AG09309 (cell line): Measurements from ENCODE around the gene IGFBP7.
A peak's percentile ranks its signal among the peaks of the same experiment; 100 is the strongest.

ENCODE experiments used
- DNase-seq: peaks from one replicate; pipeline ENCODE4 v3.0.0-alpha.2; 2010; ENCODE audit warnings: low read depth
- H3K4me3 ChIP-seq: 2 replicates; pipeline ENCODE4 v1.5.1; 2011; ENCODE audit warnings: mild to moderate bottlenecking, low read depth, low read length, moderate library complexity; ENCODE audit not compliant: control insufficient read depth
- CTCF ChIP-seq: IDR thresholded peaks from 2 replicates; pipeline ENCODE4 v1.5.1; 2011; ENCODE audit warnings: mild to moderate bottlenecking, low read depth, low read length, inconsistent platforms; ENCODE audit not compliant: insufficient read depth, control insufficient read depth; ENCODE audit errors: missing control alignments

The IGFBP7 gene

GRCh38 chr4:57148177-57148576, 38.0 kb upstream of the IGFBP7 start:
- no peak for TF ChIP-seq CTCF
- no peak for DNase-seq
- H3K4me3 ChIP-seq = no peak overlapping the region

- DNase-seq = peak; percentile 79
- TF ChIP-seq CTCF = no peak
Observed at GRCh38 chr4:57147335-57148060, 37.3 kb upstream of the IGFBP7 start.

GRCh38 chr4:57146444-57146843, 36.3 kb upstream of the IGFBP7 start:
- DNase-seq = no peak
- no peak for TF ChIP-seq CTCF
- no peak overlapping the region for H3K4me3 ChIP-seq

More at GRCh38 chr4:57147335-57148060, 37.3 kb upstream of the IGFBP7 start:
- no peak overlapping the region for H3K4me3 ChIP-seq

- DNase-seq = no peak
- H3K4me3 ChIP-seq = no peak overlapping the region
- TF ChIP-seq CTCF = no peak
Observed at GRCh38 chr4:57144466-57144865, 34.3 kb upstream of the IGFBP7 start.

GRCh38 chr4:57139783-57140182, 29.6 kb upstream of the IGFBP7 start:
- DNase-seq = no peak

GRCh38 chr4:57137261-57137660, 27.1 kb upstream of the IGFBP7 start:
- TF ChIP-seq CTCF = no peak
- DNase-seq = no peak

More at GRCh38 chr4:57139783-57140182, 29.6 kb upstream of the IGFBP7 start:
- no peak for TF ChIP-seq CTCF
- no peak overlapping the region for H3K4me3 ChIP-seq

More at GRCh38 chr4:57137261-57137660, 27.1 kb upstream of the IGFBP7 start:
- no peak overlapping the region for H3K4me3 ChIP-seq
